ENCODE data around the gene COTL1.

The COTL1 gene, protein sequence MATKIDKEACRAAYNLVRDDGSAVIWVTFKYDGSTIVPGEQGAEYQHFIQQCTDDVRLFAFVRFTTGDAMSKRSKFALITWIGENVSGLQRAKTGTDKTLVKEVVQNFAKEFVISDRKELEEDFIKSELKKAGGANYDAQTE

DNA sequence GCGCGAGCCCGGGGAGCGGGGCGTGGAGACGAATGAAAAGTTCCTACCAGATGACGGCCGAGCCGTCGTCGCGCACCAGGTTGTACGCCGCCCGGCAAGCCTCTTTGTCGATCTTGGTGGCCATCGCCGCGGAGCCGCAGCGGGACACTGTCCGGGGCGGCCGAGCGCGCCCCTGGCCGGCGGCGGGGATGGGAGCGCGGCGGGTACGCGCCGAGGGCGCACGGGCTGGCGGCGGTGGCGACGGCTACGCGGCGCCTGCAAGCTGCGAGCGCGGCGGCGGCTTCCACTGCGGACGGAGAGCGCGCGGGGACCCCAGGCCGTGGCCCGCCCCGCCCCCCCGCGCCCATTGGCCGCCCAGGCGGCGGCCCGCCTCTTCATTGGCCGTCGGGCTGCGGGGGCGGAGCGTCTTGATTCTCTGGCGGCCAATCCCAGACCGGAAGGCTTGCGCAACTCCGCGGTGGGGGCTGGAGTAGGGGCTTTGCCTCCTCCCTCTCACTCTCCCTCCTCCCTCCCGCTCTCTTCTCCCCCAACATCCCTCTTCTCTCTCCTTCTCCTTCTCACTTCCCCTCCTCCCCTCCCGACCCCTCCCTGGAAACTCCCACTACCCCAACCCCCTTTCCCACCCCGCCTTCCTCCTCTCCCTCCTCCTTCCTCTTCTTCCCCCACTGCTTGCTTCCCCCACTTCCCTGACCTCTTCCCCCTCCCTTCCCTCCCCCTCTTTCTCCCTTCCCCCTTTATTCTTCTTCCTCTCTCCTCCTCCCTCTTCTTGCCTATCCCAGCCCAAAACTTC lies at the start of gene COTL1:
Gene COTL1 (minus strand): TSS at position 288 of the 790 bp plus-strand sequence. CDS start 164 bp downstream, at position 124.
- DNase-seq: peak; percentile 95

DNA sequence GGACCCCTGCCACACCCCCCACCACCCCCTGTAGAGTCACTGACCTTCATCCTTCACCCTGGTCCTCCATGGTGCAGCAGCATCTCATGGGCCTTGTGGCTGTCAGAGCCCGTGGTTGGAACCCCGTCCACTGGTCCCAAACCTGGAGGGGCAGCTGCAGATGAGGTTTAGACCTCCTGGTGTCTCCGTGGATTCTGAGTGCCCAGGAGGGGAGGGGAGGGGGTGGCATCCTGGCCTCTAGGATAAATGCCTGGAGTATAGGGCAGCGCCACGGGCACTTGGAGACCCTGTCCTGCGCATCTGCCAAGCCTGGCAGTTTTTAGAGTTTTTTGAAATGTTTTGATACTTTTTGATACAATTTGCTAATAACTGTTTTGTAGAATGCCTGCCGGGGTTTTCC lies 48.0 kb upstream of the COTL1 start:
- no peak for DNase-seq

DNA sequence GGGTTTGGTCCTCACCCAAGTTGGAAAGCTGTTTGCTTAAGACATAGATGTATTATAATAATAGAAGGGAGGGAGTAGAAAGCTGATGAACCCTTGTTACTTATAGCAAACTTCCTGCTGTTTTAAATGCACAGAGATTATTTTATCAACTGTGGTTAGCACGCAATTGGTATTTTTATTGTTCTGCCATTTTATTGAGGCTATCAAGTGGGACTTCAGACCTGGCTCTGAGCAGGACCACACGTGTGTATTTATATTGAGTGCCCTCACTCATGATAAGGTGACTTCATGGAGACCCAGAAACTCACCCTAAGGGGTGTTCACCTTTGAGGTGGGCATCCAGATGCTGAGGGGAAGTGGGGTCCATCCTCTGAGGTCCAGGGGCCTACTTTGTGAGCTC lies 47.5 kb upstream of the COTL1 start:
- DNase-seq: no peak

DNA sequence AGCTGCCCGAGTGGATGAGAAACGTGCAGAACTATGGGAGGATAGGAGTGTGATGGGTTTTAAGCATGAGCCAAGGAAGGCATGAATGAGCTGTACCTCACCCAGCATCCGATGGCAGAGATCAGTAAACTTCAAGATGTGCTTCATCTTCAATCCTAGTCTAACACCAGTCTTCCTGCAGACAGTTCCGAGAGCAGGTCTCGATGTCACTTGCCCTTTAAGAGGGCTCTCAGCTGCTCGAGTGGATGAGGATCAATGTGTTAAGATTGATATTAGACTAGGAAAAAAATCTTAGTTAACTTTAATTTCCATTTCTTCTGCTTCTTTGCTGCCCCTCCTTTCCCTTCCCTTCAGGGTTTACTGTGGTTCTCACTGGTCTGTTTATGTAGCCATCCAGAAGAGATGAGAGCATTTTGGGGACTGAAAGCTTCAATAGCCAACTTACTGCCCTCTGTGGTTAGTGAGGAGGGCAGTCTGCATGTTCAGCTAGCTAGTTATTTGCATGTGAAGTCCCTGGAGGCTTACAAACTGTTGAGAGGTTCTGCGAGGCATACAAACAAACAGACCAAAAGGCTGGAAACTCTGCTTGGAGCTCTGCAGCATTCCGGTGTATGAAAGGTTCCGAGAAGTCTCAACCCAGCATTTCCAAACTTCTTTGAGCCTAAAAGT lies 45.7 kb upstream of the COTL1 start:
- DNase-seq: no peak

DNA sequence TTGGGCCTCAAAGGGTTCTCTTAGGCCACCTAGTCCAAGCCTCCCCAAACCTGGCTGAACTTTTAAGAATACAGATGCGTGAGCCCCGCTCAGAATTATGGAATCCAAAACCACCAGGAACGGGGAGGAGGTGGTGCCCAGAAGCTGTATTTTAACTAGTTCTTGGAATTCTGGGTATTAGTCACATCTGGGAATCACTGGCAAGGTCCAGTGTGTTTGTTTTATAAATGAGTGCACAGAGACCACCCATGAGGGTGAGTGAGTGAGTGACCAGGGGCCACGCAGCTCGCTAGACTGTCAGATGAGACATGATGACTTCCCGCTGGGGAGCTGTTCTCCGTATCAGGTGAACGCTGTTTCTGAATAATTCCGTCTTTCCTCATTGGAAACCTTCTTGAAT lies 44.6 kb upstream of the COTL1 start:
- DNase-seq: no peak

DNA sequence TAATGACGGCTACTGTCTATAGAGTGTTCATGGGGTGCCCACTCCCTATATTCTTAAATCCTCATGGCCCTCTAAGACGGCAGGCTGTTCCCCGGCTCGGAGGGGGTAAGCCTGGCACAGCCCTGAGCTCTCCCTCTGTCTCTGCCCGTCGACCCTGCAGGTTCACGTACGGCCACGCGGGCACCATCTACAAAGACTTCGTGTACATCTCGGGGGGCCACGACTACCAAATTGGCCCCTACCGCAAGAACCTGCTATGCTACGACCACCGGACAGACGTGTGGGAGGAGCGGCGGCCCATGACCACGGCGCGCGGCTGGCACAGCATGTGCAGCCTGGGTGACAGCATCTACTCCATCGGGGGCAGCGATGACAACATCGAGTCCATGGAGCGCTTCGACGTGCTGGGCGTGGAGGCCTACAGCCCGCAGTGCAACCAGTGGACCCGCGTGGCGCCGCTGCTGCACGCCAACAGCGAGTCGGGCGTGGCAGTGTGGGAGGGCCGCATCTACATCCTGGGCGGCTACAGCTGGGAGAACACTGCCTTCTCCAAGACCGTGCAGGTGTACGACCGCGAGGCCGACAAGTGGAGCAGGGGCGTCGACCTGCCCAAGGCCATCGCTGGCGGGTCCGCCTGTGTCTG lies 43.7 kb upstream of the COTL1 start:
- no peak for DNase-seq

DNA sequence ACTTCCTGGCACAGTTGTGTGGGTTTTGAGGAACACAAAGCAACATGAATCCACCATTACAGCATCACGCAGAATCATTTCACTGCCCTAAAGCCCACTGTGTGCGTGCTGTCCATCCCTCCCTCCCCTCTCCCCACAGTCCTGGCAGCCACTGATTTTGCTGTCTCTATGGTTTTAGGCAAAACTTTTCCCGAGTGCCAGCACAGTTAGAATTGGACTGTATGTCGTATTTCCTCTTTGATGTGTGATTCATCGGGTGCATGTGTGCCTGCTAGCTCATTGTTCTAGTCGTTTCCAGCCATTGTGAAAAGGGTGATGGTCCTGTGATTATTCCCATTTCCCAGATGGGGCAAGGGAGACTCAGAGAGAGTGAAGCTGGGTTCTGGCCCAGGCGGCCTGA lies 43.1 kb upstream of the COTL1 start:
- no peak for DNase-seq

DNA sequence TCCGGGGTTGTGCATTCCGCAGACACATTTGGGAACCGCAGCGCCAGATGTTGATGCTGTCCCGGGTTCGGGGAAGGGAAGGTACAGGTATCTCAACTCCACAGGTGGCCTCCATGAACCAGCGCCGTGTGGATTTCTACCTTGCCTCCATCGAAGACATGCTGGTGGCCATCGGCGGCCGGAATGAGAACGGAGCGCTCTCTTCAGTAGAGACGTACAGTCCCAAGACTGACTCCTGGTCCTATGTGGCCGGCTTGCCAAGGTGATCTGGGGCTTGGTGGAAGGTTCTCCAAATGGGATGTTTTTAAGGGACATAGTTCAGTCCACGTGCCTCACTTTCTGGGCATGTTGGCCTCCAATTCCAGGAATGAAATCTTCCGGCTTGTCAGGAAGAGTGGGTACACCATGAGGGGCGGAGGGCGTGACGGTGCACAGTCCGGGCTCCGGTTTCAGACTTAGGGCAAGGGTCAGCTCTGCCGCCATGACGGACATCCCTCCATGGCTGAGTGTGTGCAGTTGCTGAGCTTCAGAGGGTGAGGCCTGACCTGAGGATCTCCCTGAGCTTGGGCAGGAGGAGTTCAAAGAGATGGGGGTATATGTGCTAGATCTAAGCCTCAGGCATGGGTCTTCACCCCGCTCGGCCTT lies 41.9 kb upstream of the COTL1 start:
- no peak for DNase-seq

DNA sequence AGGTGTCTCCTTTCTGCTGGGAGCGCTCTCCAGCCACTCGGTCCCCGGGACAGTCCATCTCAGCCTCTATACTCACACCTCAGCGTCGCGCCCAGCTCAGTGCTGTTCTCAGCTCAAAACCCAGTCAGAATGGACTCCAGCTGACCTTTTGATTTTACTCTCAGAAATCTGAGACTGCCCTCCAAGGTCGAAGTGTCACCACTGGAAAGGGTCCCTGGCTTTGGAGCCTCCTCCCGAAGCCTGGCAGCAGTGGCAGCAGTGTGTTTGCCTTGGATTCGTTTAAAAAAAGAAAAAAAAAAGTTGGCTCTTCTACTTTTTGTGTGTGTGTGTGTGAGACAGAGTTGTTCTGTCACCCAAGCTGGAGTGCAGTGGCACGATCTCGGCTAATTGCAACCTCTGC lies 40.8 kb upstream of the COTL1 start:
- no peak for DNase-seq

DNA sequence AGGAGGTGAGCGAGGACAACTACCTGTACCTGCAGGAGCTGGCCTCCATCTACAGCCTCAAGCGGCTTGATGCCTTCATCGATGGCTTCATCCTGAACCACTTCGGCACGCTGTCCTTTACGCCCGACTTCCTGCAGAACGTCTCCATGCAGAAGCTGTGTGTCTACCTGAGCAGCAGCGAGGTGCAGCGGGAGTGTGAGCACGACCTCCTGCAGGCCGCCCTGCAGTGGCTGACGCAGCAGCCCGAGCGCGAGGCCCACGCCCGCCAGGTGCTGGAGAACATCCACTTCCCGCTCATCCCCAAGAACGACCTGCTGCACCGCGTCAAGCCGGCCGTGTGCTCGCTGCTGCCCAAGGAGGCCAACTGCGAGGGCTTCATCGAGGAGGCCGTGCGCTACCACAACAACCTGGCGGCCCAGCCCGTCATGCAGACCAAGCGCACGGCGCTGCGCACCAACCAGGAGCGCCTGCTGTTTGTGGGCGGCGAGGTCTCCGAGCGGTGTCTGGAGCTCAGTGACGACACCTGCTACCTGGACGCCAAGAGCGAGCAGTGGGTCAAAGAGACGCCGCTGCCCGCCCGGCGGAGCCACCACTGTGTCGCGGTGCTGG lies 39.5 kb upstream of the COTL1 start:
- no peak for DNase-seq

DNA sequence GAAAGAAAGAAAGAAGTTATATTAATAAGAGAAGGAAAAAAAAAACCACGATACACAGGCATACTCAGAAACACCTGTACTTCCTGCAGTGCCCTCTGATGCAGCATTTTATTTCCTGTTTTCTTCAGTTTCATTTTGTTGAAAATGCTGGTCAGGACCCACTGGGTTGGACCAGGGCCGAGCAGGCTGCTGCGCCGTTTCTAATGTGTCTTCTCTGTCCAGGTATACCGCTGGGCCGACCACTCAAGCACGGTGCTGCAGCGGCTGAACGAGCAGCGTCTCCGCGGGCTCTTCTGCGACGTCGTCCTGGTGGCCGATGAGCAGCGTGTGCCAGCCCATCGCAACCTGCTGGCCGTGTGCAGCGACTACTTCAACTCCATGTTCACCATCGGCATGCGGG lies 38.8 kb upstream of the COTL1 start:
- DNase-seq: no peak

DNA sequence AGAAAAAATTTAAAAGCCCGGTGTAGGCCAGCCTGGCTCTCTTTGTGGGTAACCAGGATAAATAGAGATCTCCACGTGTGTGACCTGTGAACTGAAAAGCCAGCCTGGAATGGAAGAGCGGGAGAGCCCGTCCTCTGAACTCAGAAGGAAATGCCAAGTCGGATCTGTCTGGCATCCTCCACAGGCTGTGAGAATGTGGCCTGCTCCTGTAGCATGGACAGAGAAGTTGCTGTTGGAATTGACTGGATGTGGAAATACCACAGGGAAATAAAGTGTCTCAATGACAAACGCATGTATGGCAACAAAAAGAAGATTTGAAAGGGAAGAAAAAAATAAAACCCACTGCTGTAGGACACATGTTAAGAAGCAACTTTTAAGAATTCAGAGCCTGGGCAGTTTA lies 37.1 kb upstream of the COTL1 start:
- no peak for DNase-seq

DNA sequence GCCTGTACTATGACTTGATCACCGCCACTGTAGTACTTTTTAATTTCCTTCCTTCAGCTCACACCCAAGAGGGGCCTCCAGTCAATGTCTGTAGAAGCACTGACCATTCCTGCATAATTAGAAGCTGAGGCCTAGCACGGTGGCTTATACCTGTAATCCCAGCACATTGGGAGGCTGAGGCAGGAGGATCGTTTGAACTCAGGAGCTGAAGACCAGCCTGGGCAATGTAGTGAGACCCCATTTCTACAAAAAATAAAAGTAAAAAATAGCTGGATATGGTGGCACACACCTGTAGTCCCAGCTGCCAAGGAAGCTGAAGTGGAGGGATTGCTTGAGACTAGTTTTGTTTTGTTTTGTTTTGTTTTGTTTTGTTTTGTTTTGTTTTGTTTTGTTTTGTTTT lies 36.4 kb upstream of the COTL1 start:
- no peak for DNase-seq

DNA sequence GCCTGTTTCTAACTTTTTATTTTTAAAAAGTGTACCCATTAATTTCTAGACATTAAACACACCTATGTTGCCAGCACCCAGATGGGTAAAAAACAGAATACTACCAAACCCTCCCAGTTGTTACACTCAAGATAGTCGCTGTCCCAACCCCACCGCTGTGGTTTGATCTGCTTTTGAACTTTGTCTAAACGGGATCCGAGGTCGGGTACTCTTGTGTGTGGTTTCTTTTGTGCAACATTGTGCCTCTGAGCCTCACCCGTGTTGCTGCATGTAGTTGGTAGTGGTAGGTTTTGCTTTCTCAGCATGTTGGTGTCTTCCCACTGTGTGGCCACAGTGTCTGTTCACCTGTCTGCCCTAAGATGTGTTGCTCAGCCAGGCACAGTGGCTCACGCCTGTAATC lies 34.7 kb upstream of the COTL1 start:
- no peak for DNase-seq

DNA sequence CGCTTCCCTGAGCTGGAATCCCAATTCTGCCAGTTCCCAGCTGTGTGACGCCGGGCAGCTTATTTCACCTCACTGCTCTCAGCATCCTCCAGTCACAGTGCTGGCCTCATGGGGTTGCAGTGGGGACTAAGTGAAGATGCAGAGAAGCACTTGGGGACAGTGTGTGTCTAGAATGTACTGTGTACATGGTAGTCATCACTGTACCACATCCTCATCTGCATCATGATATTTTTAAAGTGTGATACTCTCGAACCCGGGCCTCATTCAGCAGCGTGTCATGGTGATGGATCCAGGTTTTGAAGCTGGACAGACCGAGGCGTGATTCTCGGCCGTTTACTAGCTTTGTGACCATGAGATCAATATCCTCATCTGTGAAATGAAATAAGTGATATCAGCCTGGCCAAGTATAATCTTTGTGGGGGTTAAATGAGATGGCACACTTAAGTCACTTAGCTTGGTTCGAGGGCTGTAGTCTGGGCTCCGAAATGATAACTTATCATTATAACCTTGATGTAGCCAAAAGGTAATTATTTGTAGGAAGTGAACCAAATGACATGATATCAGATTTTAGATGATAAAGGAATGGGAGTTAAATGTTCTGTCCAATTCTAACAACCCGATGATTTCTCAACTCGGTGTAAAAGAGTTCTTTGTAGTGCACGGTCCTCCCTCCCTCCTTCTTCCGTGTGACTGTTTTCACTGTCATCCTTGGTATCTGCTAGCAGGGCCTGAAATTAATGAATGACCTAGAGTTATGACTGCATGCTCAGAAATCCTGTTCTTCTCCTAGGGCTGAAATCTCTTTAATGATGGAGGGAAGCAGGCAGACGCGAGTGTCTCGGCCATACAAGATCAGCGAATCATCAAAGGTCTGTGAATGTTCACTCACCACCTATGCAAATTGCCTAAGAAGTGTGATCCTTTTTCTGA lies 32.4 kb upstream of the COTL1 start:
- no peak for DNase-seq

DNA sequence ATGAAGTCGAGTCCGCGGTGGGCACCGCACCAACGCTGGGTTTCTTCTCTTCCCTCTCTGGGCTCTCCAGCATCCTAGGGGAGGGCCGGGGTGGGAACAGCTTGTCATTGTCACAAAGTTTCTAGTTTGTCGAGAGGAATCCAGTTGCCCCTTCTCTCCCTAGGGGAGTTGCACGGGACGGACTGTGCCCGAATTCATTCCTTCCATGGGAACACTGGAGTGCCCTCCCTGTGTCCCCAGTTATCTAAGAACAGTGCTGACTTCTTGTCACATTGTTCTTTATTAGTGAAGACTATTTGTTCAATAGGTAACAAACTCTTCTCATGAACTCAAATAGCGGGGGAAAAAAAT lies 31.6 kb upstream of the COTL1 start:
- DNase-seq: no peak

DNA sequence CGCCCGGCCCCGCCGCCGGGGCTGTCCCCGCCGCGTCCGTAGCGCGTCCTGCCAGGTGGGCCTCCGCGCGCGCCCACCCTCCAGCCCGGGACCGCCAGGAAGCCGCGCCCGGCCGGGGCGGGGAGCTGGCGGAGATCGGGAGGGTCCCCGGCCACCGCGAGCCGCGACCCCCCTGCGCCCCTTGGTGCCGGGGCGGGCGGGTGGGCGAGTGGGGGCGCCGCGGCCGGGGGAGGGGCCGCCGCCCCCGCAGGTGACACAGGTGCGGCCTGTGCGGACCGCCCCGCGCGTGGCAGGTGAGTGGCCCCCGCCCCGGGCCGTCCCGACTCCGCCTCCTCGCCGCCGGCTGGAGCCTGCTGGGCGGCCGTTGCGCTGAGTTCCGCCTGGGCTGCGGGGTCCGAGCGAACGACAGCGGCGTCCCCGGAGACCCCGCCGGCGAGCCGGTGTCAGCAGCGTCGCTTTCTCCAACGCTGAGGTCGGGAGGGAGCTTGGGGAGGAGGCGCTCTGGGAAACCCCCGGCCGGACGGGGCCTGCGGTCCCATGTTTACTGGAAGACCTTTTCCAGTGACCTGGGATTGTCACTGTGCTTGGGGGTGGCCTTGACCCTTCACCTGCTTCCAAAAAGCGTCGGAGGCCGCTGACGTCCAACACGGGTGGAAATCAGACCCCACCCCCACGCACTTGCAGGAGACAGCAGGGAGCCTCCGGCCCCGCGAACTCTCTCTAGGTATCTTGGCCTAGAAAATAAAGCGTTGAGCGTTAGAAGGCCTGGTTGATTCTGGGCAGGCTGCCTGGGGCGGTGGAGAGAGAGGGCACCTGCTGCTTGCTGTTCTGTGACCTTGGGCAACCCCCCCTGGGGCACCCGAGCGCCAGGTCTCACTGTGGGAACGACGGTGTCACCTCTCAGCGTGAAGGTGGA lies 31.0 kb upstream of the COTL1 start:
- DNase-seq: no peak

DNA sequence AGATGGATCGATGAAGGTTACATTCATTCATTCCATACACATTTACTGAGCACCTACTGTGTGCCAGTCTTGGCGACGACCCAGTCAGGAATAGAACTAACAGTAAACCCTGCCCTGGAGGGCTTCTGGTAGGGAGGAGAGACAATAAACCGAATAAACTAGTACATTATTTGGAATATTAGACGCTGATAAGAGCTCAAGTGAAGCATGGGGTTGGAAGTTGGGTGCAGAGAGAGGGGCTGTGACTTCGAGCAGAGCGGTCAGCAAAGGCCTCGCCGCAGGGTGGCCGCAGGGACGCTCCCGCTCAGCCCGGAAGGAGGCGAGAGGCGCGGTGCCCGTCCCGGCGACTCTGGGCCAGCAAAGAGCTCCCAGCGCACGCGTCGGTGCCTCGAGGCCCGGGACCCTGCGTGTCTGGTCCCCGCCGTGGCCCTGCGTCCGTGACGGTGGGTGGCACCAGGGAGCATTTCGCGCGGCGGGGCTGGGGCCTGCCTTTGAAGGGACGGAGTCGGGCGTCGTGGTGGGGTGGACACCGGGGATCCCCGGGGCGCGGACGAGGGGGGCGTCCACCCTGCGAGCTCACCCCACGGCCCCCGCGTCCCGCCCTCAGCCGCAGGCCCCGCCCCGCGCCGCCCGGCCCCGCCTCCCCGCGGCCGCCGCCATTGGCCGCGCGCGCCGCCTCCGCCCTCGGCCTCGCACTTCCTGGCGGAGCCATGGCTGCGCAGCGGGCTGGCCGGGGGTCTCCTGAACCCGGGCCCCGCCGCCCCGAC lies 30.1 kb upstream of the COTL1 start, which contains the start of gene KLHL36:
Gene KLHL36 (plus strand): TSS at position 684 of the 767 bp plus-strand sequence. CDS start 2,357 bp downstream, outside the sequence.
- no peak for DNase-seq

DNA sequence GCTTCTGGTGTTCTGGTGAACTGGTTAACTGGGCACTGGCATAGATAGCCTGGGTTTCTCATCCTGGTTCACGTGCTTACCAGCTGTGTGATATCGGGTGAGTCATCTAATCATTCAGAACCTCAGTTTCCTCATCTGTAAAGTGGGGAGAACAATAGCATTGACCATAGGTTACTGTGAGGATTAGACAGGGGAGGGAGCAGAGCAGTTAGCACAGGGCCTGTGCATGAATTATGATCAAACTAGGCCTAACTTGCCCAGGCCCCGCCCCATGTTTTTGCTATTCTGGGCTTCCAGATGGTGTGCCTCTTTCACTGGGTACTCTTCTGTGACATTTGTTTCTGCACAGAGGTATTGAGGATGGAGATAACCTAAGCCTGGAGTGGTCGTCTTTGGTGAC lies 25.8 kb upstream of the COTL1 start:
- no peak for DNase-seq

DNA sequence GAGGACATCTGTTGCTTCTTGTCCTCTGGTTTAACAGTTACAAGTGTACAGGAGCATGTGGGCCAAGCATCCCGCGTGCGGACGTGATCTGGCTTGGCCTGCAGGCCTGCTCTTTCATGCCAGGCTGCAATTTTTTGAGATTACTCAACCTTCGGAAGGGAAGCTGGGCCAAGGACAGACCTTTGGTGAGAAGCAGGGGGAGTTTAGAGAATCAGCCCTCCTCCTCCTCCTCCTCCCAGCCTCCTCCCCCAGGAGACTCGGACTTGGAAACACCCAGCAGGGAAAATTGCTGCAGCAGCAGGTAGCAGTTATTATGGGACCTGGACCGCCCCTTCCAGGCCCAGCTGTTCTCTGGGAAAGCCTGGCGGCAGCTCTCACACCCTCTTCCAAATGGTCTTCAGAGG lies 25.3 kb upstream of the COTL1 start:
- no peak for DNase-seq

All from NCI-H1092 (cell line).